Measurements from ENCODE around the gene OSBPL10. TPM values are rescaled to one million over a fixed set of nuclear protein-coding genes. Genes with fewer than 3 reads are reported as not detected.

Gene OSBPL10
- total and polyA plus RNA-seq, 2 donors (not counting 1 experiment from before 2014, with no cell fraction given) = 88.5 to 310 TPM

DNA sequence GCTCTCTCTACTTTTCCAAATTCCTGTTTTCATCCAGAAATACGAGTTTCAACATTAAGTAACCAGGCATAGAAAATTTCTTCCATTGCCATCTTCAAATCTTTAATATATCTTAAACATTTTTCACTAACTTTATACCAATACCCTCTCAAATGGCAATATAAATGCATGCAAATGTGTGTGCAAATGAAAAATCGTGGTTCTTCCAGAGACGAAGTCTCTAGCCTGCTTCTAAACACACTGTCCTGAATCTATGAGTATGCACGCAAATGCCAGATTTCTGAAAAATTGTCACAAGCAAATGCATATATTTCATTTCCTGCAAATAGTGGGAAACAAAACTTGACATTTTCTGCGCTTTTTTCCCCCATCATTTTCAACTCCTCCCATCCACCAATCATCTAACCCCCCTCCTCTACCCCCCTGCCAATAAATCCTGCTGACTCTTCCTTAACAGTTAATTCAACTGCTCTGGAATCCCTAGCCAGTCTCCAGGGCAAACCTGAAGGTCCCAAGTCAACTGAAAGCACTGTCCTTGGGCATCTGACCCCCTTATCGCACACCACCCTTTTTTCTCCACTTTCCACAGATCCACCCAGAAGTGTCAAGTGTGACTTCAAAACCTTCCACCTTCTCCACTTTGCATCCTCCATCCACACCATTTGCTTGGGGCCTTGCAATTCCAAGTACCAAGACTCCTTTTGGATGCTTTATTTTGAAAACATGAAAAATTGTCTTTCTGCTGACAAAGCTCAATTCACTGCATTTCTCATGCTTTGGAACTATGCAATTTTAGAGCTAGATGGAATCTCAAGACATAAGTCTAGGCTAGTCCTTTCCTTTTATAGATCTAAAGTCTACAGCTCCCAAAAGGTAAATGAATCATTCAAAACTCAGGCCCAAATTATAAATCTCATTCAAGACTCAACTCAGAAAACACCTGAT lies 144.7 kb downstream of the OSBPL10 start:
- H3K27ac ChIP-seq (ENCODE audit: low read length in 2 of 2) = peak overlapping the region in 1 of 2 donors; percentile 5
- H3K27me3 ChIP-seq (replicated peaks in 1 of 4; ENCODE audit: control extremely low read depth in 1 of 4, control insufficient read depth in 3 of 4, insufficient read depth in 4 of 4, low read length in 3 of 4) = no peaks in the 10 kb centered on the region
- H3K4me3 ChIP-seq (ENCODE audit: control extremely low read depth in 1 of 5, extremely low read depth in 1 of 5, insufficient read depth in 1 of 5, low read depth in 2 of 5, low read length in 4 of 5) = no peak overlapping the region
- H4K20me1 ChIP-seq (ENCODE audit: control insufficient read depth, insufficient read depth, low read length, poor library complexity, severe bottlenecking) = peaks cover 72% of the 10 kb centered on the region
- H3K27me3 Mint-ChIP-seq = no peaks in the 10 kb centered on the region
- POLR2A ChIA-PET = no interaction called here
- H3K9me3 Mint-ChIP-seq (ENCODE audit: insufficient read depth) = no peaks in the 10 kb centered on the region
- no peak for DNase-seq
- intact Hi-C loops (cut with micrococcal nuclease) = loop anchor here (5.0 kb wide), 1 partner anchor 1774 kb away; no protein-coding TSS in a partner anchor
- peaks cover 89% of the 10 kb centered on the region for H3K79me2 ChIP-seq (ENCODE audit: control insufficient read depth, insufficient read depth, low read length)
- no peak overlapping the region for H2AFZ ChIP-seq (ENCODE audit: insufficient read depth, low read depth, low read length, poor library complexity, severe bottlenecking)
- H3K4me2 ChIP-seq (replicated peaks; ENCODE audit: low read depth, low read length, poor library complexity, severe bottlenecking) = no peak overlapping the region
- peaks cover 46% of the 10 kb centered on the region for H3K4me1 Mint-ChIP-seq
- H3K4me1 ChIP-seq (ENCODE audit: control insufficient read depth in 2 of 2, insufficient read depth in 2 of 2, low read length in 2 of 2) = peaks cover 0 to 6% of the 10 kb centered on the region in 2 donors
- peaks cover 1 to 19% of the 10 kb centered on the region in 2 experiments for H3K36me3 ChIP-seq (replicated peaks in 1 of 2; ENCODE audit: control extremely low read depth in 1 of 2, control insufficient read depth in 1 of 2, extremely low read depth in 1 of 2, insufficient read depth in 2 of 2, low read length in 1 of 2)
- no peak for ATAC-seq (ENCODE audit: low read depth)
- TF ChIP-seq, protein P1, sequence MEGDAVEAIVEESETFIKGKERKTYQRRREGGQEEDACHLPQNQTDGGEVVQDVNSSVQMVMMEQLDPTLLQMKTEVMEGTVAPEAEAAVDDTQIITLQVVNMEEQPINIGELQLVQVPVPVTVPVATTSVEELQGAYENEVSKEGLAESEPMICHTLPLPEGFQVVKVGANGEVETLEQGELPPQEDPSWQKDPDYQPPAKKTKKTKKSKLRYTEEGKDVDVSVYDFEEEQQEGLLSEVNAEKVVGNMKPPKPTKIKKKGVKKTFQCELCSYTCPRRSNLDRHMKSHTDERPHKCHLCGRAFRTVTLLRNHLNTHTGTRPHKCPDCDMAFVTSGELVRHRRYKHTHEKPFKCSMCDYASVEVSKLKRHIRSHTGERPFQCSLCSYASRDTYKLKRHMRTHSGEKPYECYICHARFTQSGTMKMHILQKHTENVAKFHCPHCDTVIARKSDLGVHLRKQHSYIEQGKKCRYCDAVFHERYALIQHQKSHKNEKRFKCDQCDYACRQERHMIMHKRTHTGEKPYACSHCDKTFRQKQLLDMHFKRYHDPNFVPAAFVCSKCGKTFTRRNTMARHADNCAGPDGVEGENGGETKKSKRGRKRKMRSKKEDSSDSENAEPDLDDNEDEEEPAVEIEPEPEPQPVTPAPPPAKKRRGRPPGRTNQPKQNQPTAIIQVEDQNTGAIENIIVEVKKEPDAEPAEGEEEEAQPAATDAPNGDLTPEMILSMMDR (IDR thresholded peaks at IDR 0.05) = no peak
- no peak for TF ChIP-seq EZH2 (IDR thresholded peaks at IDR 0.05; ENCODE audit: borderline replicate concordance, insufficient read depth, low read depth, low read length, poor library complexity, severe bottlenecking)
- H3K9me3 ChIP-seq (ENCODE audit: control extremely low read depth in 1 of 3, control insufficient read depth in 2 of 3, insufficient read depth in 1 of 3, low read length in 2 of 3) = peaks cover 0 to 5% (median 0%) of the 10 kb centered on the region in 3 donors
- H3K27ac Mint-ChIP-seq = peak overlapping the region; percentile 56
- WGBS (ENCODE audit: insufficient coverage) = 98% methylated on average over 6 of the region's 6 CpGs
- H3K9ac ChIP-seq (ENCODE audit: low read length) = no peak overlapping the region
- CTCF ChIA-PET = interaction anchor here (0.7 kb wide), 1 partner anchor 584 kb away, joined by 3 read pairs; no protein-coding TSS in a partner anchor
- H3K4me3 Mint-ChIP-seq = no peak overlapping the region

Measured in B cell (primary cell).